DOHH2 (cell line): ENCODE measurements around the gene NR3C2.

Source experiments
- H3F3A ChIP-seq: fragments of 200-600 bp; sonication (generic), shearing (Covaris generic); 2 replicates; pipeline ENCODE4 v1.6.0; 2016; ENCODE audit warnings: antibody characterized with exemption, mild to moderate bottlenecking; ENCODE audit not compliant: control insufficient read depth, insufficient read depth
- H3K27ac ChIP-seq: fragments of 200-600 bp; sonication (generic); 2 replicates; pipeline ENCODE4 v1.5.1; 2014; ENCODE audit warnings: low read depth, mild to moderate bottlenecking, low read length, moderate library complexity
- H3K27me3 ChIP-seq: fragments of 200-600 bp; sonication (generic); 2 replicates; pipeline ENCODE4 v1.6.1; 2014; ENCODE audit warnings: mild to moderate bottlenecking, low read length, mixed read lengths; ENCODE audit not compliant: control insufficient read depth
- H3K36me3 ChIP-seq: fragments of 200-600 bp; sonication (generic); 2 replicates; pipeline ENCODE4 v1.6.1; 2014; ENCODE audit warnings: mild to moderate bottlenecking, low read length, moderate library complexity, mixed read lengths; ENCODE audit not compliant: control insufficient read depth
- H3K4me1 ChIP-seq: fragments of 200-600 bp; sonication (generic); 2 replicates; pipeline ENCODE4 v1.6.1; 2014; ENCODE audit warnings: mild to moderate bottlenecking, low read length, mixed read lengths; ENCODE audit not compliant: control insufficient read depth
- H3K4me2 ChIP-seq: fragments of 200-600 bp; sonication (generic); 2 replicates; pipeline ENCODE4 v1.6.0; 2014; ENCODE audit warnings: mild to moderate bottlenecking, low read length, moderate library complexity
- H3K4me3 ChIP-seq: fragments of 200-600 bp; sonication (generic); 2 replicates; pipeline ENCODE4 v1.5.1; 2014; ENCODE audit warnings: mild to moderate bottlenecking, low read length, mixed read lengths
- H3K79me2 ChIP-seq: fragments of 200-600 bp; sonication (generic); 2 replicates; pipeline ENCODE4 v1.6.1; 2014; ENCODE audit warnings: mild to moderate bottlenecking, low read length, mixed read lengths; ENCODE audit not compliant: control insufficient read depth
- H3K9me2 ChIP-seq: fragments of 200-600 bp; sonication (generic); replicated peaks from 2 replicates; pipeline ENCODE4 v1.6.1; 2014; ENCODE audit warnings: mild to moderate bottlenecking, low read length, mixed read lengths; ENCODE audit not compliant: control insufficient read depth
- H3K9me3 ChIP-seq: fragments of 200-600 bp; sonication (generic); 2 replicates; pipeline ENCODE4 v1.6.1; 2014; ENCODE audit warnings: antibody characterized with exemption, low read length, mixed read lengths; ENCODE audit not compliant: control insufficient read depth, insufficient read depth
- H4K20me1 ChIP-seq: fragments of 200-600 bp; sonication (generic); 2 replicates; pipeline ENCODE4 v1.6.0; 2014; ENCODE audit warnings: low read depth, mild to moderate bottlenecking, antibody characterized with exemption, low read length, moderate library complexity; ENCODE audit not compliant: control insufficient read depth, insufficient read depth
- EZH2phosphoT487 ChIP-seq: fragments of 200-600 bp; sonication (generic); IDR thresholded peaks from 2 replicates; pipeline ENCODE4 v1.6.1; 2017; ENCODE audit warnings: borderline replicate concordance, mild to moderate bottlenecking, antibody characterized with exemption, low read length, moderate library complexity, mixed read lengths
- TF ChIP-seq, protein P1 (sequence below): fragments of 200-600 bp; sonication (generic); IDR thresholded peaks from one replicate; pipeline ENCODE4 v1.5.1; 2014; ENCODE audit warnings: antibody characterized with exemption, mild to moderate bottlenecking, low read depth, low read length; ENCODE audit not compliant: poor library complexity, severe bottlenecking

The NR3C2 gene

DNA sequence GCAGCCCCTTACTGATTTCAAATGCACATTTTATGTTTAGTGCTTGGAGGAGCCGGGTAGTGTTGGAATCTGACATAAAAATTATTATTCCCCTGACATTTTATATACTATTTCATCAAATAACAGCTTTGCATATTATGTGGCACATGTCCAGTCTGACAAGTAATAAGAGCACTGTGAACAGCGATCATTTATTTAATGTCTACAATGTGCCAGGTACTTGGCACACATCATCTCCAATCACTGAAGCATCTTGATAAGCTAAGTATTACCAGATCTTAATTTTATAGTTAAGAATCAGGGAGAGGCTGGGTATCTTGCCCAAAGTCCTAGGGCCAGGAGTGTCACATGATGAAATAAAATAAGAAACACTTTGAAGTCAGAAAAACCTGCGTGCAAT is 197.2 kb downstream of the NR3C2 start:
- Histone ChIP-seq H3K27ac (no peak overlapping the region), H3K9me2 (no peaks in the 10 kb centered on the region), H3K9me3 (no peaks in the 10 kb centered on the region), H4K20me1 (no peaks in the 10 kb centered on the region), H3K36me3 (no peaks in the 10 kb centered on the region), H3K27me3 (no peaks in the 10 kb centered on the region), H3F3A (no peaks in the 10 kb centered on the region), H3K4me3 (no peak overlapping the region), H3K4me2 (no peak overlapping the region), H3K4me1 (no peaks in the 10 kb centered on the region), H3K79me2 (no peaks in the 10 kb centered on the region)
- no peak for TF ChIP-seq EZH2phosphoT487
- TF ChIP-seq, protein P1, sequence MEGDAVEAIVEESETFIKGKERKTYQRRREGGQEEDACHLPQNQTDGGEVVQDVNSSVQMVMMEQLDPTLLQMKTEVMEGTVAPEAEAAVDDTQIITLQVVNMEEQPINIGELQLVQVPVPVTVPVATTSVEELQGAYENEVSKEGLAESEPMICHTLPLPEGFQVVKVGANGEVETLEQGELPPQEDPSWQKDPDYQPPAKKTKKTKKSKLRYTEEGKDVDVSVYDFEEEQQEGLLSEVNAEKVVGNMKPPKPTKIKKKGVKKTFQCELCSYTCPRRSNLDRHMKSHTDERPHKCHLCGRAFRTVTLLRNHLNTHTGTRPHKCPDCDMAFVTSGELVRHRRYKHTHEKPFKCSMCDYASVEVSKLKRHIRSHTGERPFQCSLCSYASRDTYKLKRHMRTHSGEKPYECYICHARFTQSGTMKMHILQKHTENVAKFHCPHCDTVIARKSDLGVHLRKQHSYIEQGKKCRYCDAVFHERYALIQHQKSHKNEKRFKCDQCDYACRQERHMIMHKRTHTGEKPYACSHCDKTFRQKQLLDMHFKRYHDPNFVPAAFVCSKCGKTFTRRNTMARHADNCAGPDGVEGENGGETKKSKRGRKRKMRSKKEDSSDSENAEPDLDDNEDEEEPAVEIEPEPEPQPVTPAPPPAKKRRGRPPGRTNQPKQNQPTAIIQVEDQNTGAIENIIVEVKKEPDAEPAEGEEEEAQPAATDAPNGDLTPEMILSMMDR: no peak

DNA sequence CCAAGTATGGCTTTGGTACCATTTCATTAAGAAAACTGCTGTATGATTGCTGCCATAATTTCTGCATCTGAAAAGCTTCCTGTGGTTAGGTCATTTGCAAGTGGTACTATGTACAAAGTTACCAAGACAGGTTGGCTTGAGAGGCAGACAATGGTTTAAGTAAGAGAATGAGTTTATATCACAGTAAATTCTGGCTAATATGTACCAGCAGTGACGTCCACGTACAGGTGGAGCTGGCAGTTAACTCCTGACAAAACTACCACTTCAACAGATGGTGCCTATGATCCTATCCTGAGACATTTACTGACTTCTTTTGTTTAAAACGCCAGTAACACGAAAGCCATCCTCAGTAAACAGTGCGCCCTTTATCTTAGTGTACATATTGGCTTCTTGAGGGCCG is 198.4 kb downstream of the NR3C2 start:
- no peak overlapping the region for H3K27ac ChIP-seq
- H3K4me1 ChIP-seq: no peaks in the 10 kb centered on the region
- H3K9me2 ChIP-seq: no peaks in the 10 kb centered on the region
- no peaks in the 10 kb centered on the region for H4K20me1 ChIP-seq
- no peaks in the 10 kb centered on the region for H3K9me3 ChIP-seq
- TF ChIP-seq, protein P1: no peak
- TF ChIP-seq EZH2phosphoT487: no peak
- H3K4me2 ChIP-seq: no peak overlapping the region
- H3K79me2 ChIP-seq: no peaks in the 10 kb centered on the region
- no peak overlapping the region for H3K4me3 ChIP-seq
- H3K36me3 ChIP-seq: no peaks in the 10 kb centered on the region
- no peaks in the 10 kb centered on the region for H3F3A ChIP-seq
- no peaks in the 10 kb centered on the region for H3K27me3 ChIP-seq

DNA sequence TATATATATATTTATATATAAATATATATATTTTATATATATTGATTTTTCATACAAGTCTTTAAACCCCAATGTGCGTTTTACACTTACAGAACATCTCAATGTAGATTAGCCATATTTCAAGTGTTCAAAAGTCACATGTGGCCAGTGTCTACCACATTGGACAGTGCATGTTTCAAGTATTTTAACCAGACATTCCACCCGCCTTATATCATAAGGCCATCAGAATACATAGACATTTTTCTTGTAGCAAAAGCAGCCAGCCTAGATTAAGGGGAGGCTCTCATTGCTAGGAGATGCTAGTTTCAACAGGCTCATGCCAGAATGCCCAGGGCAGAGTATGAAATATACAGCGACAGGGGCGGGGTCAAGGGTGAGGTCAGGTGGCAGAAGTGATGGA is 202.0 kb downstream of the NR3C2 start:
- Histone ChIP-seq H3K27ac (no peak overlapping the region), H3K36me3 (no peaks in the 10 kb centered on the region), H3K27me3 (no peaks in the 10 kb centered on the region), H3K9me2 (no peaks in the 10 kb centered on the region), H3K4me3 (no peak overlapping the region), H3K79me2 (no peaks in the 10 kb centered on the region), H4K20me1 (no peaks in the 10 kb centered on the region), H3K4me2 (no peak overlapping the region), H3F3A (no peaks in the 10 kb centered on the region), H3K9me3 (no peaks in the 10 kb centered on the region), H3K4me1 (no peaks in the 10 kb centered on the region)
- no peak for TF ChIP-seq EZH2phosphoT487
- TF ChIP-seq, protein P1: no peak
